Caco-2 (cell line): ENCODE results near the gene CDH20. TPM values are rescaled to one million over a fixed set of nuclear protein-coding genes. Genes with fewer than 3 reads are reported as not detected.

Experiments used
- BruUV-seq: library from RNA; stranded (reverse); fragments of 400-500 nt; replicated peaks from 2 replicates; lab custom pipeline; 2021; lab: Mats Ljungman, UMichigan
- CTCF ChIA-PET: fragments of 300-600 bp; sonication (Branson Sonifier 250); formaldehyde crosslinking; loops from one replicate; lab custom pipeline; 2022; ENCODE audit warnings: antibody characterized with exemption; lab: Charles Lee
- POLR2A ChIA-PET: fragments of 300-600 bp; sonication (Branson Sonifier 250); formaldehyde crosslinking; loops from one replicate; lab custom pipeline; 2022; ENCODE audit warnings: antibody characterized with exemption; lab: Charles Lee
- DNase-seq, 2 experiments: peaks; one replicate each; pipeline versions ENCODE4 v3.0.0 to v3.0.0-alpha.2; 2020 to 2022
- H3K27me3 ChIP-seq: replicated peaks from 2 replicates; pipeline ENCODE4 v1.6.0; 2011; ENCODE audit warnings: low read length; ENCODE audit not compliant: control insufficient read depth, insufficient read depth
- H3K36me3 ChIP-seq: 2 replicates; pipeline ENCODE4 v1.5.1; 2011; ENCODE audit warnings: low read length; ENCODE audit not compliant: control insufficient read depth, insufficient read depth
- H3K4me1 ChIP-seq: fragments of 250-450 bp; sonication (Bioruptor Pico); 2 replicates; pipeline ENCODE4 v1.5.1; 2020; ENCODE audit warnings: mild to moderate bottlenecking
- H3K4me3 ChIP-seq: 2 replicates; pipeline ENCODE4 v1.5.1; 2011; ENCODE audit warnings: low read depth, mild to moderate bottlenecking, control low read depth, low read length
- H3K9me3 ChIP-seq: fragments of 250-450 bp; sonication (Bioruptor Pico); 2 replicates; pipeline ENCODE4 v1.5.1; 2020; ENCODE audit warnings: mild to moderate bottlenecking, moderate library complexity
- H3K27ac Mint-ChIP-seq: one replicate; pipeline ENCODE4 v1.8.0; 2022; ENCODE audit warnings: mixed read lengths; ENCODE audit not compliant: unreplicated experiment
- H3K27me3 Mint-ChIP-seq: one replicate; pipeline ENCODE4 v1.8.0; 2022; ENCODE audit warnings: mixed read lengths; ENCODE audit not compliant: insufficient read depth, unreplicated experiment
- H3K36me3 Mint-ChIP-seq: one replicate; pipeline ENCODE4 v1.8.0; 2022; ENCODE audit warnings: mild to moderate bottlenecking, mixed read lengths; ENCODE audit not compliant: insufficient read depth, unreplicated experiment
- H3K4me1 Mint-ChIP-seq: one replicate; pipeline ENCODE4 v1.8.0; 2022; ENCODE audit warnings: low read depth, mixed read lengths; ENCODE audit not compliant: unreplicated experiment
- H3K4me3 Mint-ChIP-seq: one replicate; pipeline ENCODE4 v1.8.0; 2022; ENCODE audit warnings: mild to moderate bottlenecking, moderate library complexity, mixed read lengths; ENCODE audit not compliant: unreplicated experiment
- H3K9me3 Mint-ChIP-seq: one replicate; pipeline ENCODE4 v1.8.0; 2022; ENCODE audit warnings: mixed read lengths; ENCODE audit not compliant: unreplicated experiment
- CTCF ChIP-seq, 2 experiments: fragments of 200-600 bp in 1 of 2; IDR thresholded peaks; 1 replicate in 1 of 2; 2 replicates in 1 of 2; pipeline versions ENCODE4 v1.5.1 to v1.8.0; 2011 to 2022; ENCODE audit warnings: antibody characterized with exemption in 1 of 2, control low read depth in 1 of 2, inconsistent platforms in 1 of 2, low read depth in 1 of 2, low read length in 1 of 2, mild to moderate bottlenecking in 1 of 2, moderate library complexity in 1 of 2; ENCODE audit not compliant: insufficient read depth in 1 of 2, severe bottlenecking in 1 of 2, unreplicated experiment in 1 of 2
- intact Hi-C: fragments of 100-400 bp; cut with micrococcal nuclease; formaldehyde crosslinking; loops from one replicate; pipeline ENCODE4 v1.10.0; 2022; ENCODE audit not compliant: unreplicated experiment
- total RNA-seq: library from RNA; stranded (reverse); gene quantifications from 2 replicates; pipeline ENCODE4 v1.2.3, GENCODE V29; 2022

The CDH20 gene
- total RNA-seq, 1 experiment from 2014 or later = not detected

- Mint-ChIP-seq H3K4me1 (no peaks in the 10 kb centered on the region), H3K36me3 (no peaks in the 10 kb centered on the region), H3K9me3 (no peaks in the 10 kb centered on the region), H3K4me3 (no peak overlapping the region), H3K27me3 (no peaks in the 10 kb centered on the region), H3K27ac (no peak overlapping the region)
- Histone ChIP-seq H3K4me3 (no peak overlapping the region), H3K4me1 (no peaks in the 10 kb centered on the region), H3K27me3 (no peaks in the 10 kb centered on the region), H3K36me3 (no peaks in the 10 kb centered on the region), H3K9me3 (no peaks in the 10 kb centered on the region)
- no peak for DNase-seq
- BruUV-seq = no TSS peak
- CTCF ChIA-PET = no interaction called here
- TF ChIP-seq CTCF (IDR thresholded peaks at IDR 0.05; ENCODE audit: insufficient read depth in 1 of 2, low read depth in 1 of 2, low read length in 1 of 2, severe bottlenecking in 1 of 2, unreplicated experiment in 1 of 2) = no peak
- intact Hi-C loops = no loop called here
- POLR2A ChIA-PET = no interaction called here
Observed at GRCh38 chr18:61545281-61546245, 212.3 kb downstream of the CDH20 start.

GRCh38 chr18:61546590-61546989 lies 213.4 kb downstream of the CDH20 start:
- POLR2A ChIA-PET = no interaction called here

GRCh38 chr18:61549416-61549815 lies 216.2 kb downstream of the CDH20 start:
- Mint-ChIP-seq H3K9me3 (no peaks in the 10 kb centered on the region), H3K4me3 (no peak overlapping the region), H3K4me1 (no peaks in the 10 kb centered on the region), H3K36me3 (no peaks in the 10 kb centered on the region), H3K27me3 (no peaks in the 10 kb centered on the region), H3K27ac (no peak overlapping the region)
- intact Hi-C loops = no loop called here
- no peak for TF ChIP-seq CTCF (IDR thresholded peaks at IDR 0.05; ENCODE audit: insufficient read depth in 1 of 2, low read depth in 1 of 2, low read length in 1 of 2, severe bottlenecking in 1 of 2, unreplicated experiment in 1 of 2)
- DNase-seq = no peak
- Histone ChIP-seq H3K27me3 (no peaks in the 10 kb centered on the region), H3K9me3 (no peaks in the 10 kb centered on the region), H3K4me1 (no peaks in the 10 kb centered on the region), H3K36me3 (no peaks in the 10 kb centered on the region), H3K4me3 (no peak overlapping the region)
- ChIA-PET CTCF (no interaction called here), POLR2A (no interaction called here)
- no TSS peak for BruUV-seq

More at GRCh38 chr18:61546590-61546989, 213.4 kb downstream of the CDH20 start:
- H3K36me3 Mint-ChIP-seq = no peaks in the 10 kb centered on the region
- no peak for DNase-seq
- Histone ChIP-seq H3K4me3 (no peak overlapping the region), H3K4me1 (no peaks in the 10 kb centered on the region), H3K9me3 (no peaks in the 10 kb centered on the region), H3K36me3 (no peaks in the 10 kb centered on the region), H3K27me3 (no peaks in the 10 kb centered on the region)
- CTCF ChIA-PET = no interaction called here
- H3K4me3 Mint-ChIP-seq = no peak overlapping the region
- BruUV-seq = no TSS peak
- intact Hi-C loops = no loop called here
- TF ChIP-seq CTCF (IDR thresholded peaks at IDR 0.05; ENCODE audit: insufficient read depth in 1 of 2, low read depth in 1 of 2, low read length in 1 of 2, severe bottlenecking in 1 of 2, unreplicated experiment in 1 of 2) = no peak
- H3K4me1 Mint-ChIP-seq = no peaks in the 10 kb centered on the region
- H3K27me3 Mint-ChIP-seq = no peaks in the 10 kb centered on the region
- no peaks in the 10 kb centered on the region for H3K9me3 Mint-ChIP-seq
- H3K27ac Mint-ChIP-seq = no peak overlapping the region
